HepG2 (cell line): Measurements from ENCODE around the gene SLCO2B1. TPM values are rescaled to one million over a fixed set of nuclear protein-coding genes. Genes with fewer than 3 reads are reported as not detected.

Experiments
- ARHGAP35 ChIP-seq: sonication (generic); formaldehyde crosslinking; IDR thresholded peaks from 2 replicates; pipeline ENCODE4 v1.9.0; 2022; ENCODE audit warnings: mild to moderate bottlenecking, inconsistent platforms, moderate library complexity, missing genetic modification reagents, borderline replicate concordance
- CC2D1A ChIP-seq: sonication (generic); formaldehyde crosslinking; IDR thresholded peaks from 2 replicates; pipeline ENCODE4 v1.8.1; 2023; ENCODE audit warnings: mild to moderate bottlenecking, missing genetic modification reagents
- EED ChIP-seq: sonication (generic); formaldehyde crosslinking; IDR thresholded peaks from 2 replicates; pipeline ENCODE4 v1.5.0; 2020; ENCODE audit warnings: mild to moderate bottlenecking, missing genetic modification reagents
- FOXK1 ChIP-seq: sonication (generic); formaldehyde crosslinking; IDR thresholded peaks from 2 replicates; pipeline ENCODE4 v1.4.0; 2020; ENCODE audit warnings: low read depth, missing genetic modification reagents, borderline replicate concordance
- HDAC1 ChIP-seq: sonication (generic); formaldehyde crosslinking; IDR thresholded peaks from 2 replicates; pipeline ENCODE4 v1.5.1; 2020; ENCODE audit warnings: mild to moderate bottlenecking, missing genetic modification reagents
- HHEX ChIP-seq: IDR thresholded peaks from 2 replicates; pipeline ENCODE4 v1.6.1; 2016; ENCODE audit warnings: control low read depth
- HNRNPL ChIP-seq: fragments of 200-400 bp; formaldehyde crosslinking; IDR thresholded peaks from 2 replicates; pipeline ENCODE4 v1.6.1; 2017; ENCODE audit warnings: mild to moderate bottlenecking, low read depth, low read length
- KLF9 ChIP-seq: IDR thresholded peaks from 2 replicates; pipeline ENCODE4 v1.6.1; 2016; ENCODE audit warnings: low read depth
- SIN3A ChIP-seq: IDR thresholded peaks from 2 replicates; pipeline ENCODE4 v1.6.1; 2011; ENCODE audit warnings: low read depth, mild to moderate bottlenecking, control low read depth, low read length, borderline replicate concordance
- SIX4 ChIP-seq: sonication (generic); formaldehyde crosslinking; IDR thresholded peaks from 2 replicates; pipeline ENCODE4 v1.4.0; 2020; ENCODE audit warnings: missing genetic modification reagents
- SUZ12 ChIP-seq: fragments of 150-350 bp; IDR thresholded peaks from 2 replicates; pipeline ENCODE4 v1.6.1; 2014; ENCODE audit warnings: low read depth, low read length
- TGIF2 ChIP-seq: IDR thresholded peaks from 2 replicates; pipeline ENCODE4 v1.6.1; 2016; ENCODE audit warnings: control low read depth, missing compliant biosample characterization
- ZNF589 ChIP-seq: sonication (generic); formaldehyde crosslinking; conservative IDR thresholded peaks from 2 replicates; pipeline ENCODE4 v1.8.0; 2022; ENCODE audit warnings: mild to moderate bottlenecking, moderate library complexity, missing genetic modification reagents
- ZNF629 ChIP-seq: sonication (generic); formaldehyde crosslinking; conservative IDR thresholded peaks from 2 replicates; pipeline ENCODE4 v1.5.0; 2020; ENCODE audit warnings: missing genetic modification reagents
- ZNF773 ChIP-seq: sonication (generic); formaldehyde crosslinking; IDR thresholded peaks from 2 replicates; pipeline ENCODE4 v1.4.0; 2020; ENCODE audit warnings: missing genetic modification reagents, borderline replicate concordance
- ZNF816 ChIP-seq: sonication (generic); formaldehyde crosslinking; IDR thresholded peaks from 2 replicates; pipeline ENCODE4 v1.8.0; 2022; ENCODE audit warnings: missing genetic modification reagents, mild to moderate bottlenecking, borderline replicate concordance
- ZNF883 ChIP-seq: sonication (generic); formaldehyde crosslinking; IDR thresholded peaks from 2 replicates; pipeline ENCODE4 v1.5.1; 2020; ENCODE audit warnings: mild to moderate bottlenecking, missing genetic modification reagents; ENCODE audit errors: not compliant biosample characterization
- polyA plus RNA-seq, 8 experiments: library from polyadenylated mRNA; depleted of rRNA in 3 of 8; stranded (reverse) in 7 of 8; unstranded in 1 of 8; fragments of >200 nt; fragmentation: Illumina TruSeq in 4 of 8; extraction: Trizol in 4 of 8; gene quantifications; 2 replicates each; pipeline versions ENCODE4 v1.2.1 to v1.2.3, GENCODE V29; 2011 to 2016; ENCODE audit warnings: low read depth in 4 of 8, missing spikeins in 1 of 8, mixed read lengths in 1 of 8; ENCODE audit not compliant: insufficient read depth in 1 of 8
- total RNA-seq, 5 experiments: library from RNA; depleted of rRNA; stranded (reverse); fragments of >200 nt; fragmentation: Illumina TruSeq; extraction: Trizol; gene quantifications; 2 replicates each; pipeline ENCODE4 v1.2.3, GENCODE V29; 2016; ENCODE audit warnings: low read depth in 1 of 5
- TF ChIP-seq, protein P1 (sequence below): sonication (generic); formaldehyde crosslinking; IDR thresholded peaks from 2 replicates; pipeline ENCODE4 v1.4.0; 2020; ENCODE audit warnings: mild to moderate bottlenecking, missing genetic modification reagents
- TF ChIP-seq, protein P2 (sequence below): sonication (generic); formaldehyde crosslinking; conservative IDR thresholded peaks from 2 replicates; pipeline ENCODE4 v1.4.0; 2020; ENCODE audit warnings: missing genetic modification reagents
- TF ChIP-seq, protein P3 (sequence below): sonication (generic); formaldehyde crosslinking; conservative IDR thresholded peaks from 2 replicates; pipeline ENCODE4 v1.4.0; 2020; ENCODE audit warnings: missing genetic modification reagents
- TF ChIP-seq, protein P4 (sequence below): sonication (generic); formaldehyde crosslinking; conservative IDR thresholded peaks from 2 replicates; pipeline ENCODE4 v1.4.0; 2020; ENCODE audit warnings: missing genetic modification reagents
- TF ChIP-seq, protein P5 (sequence below): IDR thresholded peaks from 2 replicates; pipeline ENCODE4 v1.6.1; 2018; ENCODE audit warnings: missing genetic modification reagents, mild to moderate bottlenecking, missing compliant biosample characterization

The SLCO2B1 gene
- total and polyA plus RNA-seq, 2 of the 13 experiments (the other 11 are each of a cell fraction or from before 2014, with no cell fraction given): 15.3 to 19.8 TPM

DNA sequence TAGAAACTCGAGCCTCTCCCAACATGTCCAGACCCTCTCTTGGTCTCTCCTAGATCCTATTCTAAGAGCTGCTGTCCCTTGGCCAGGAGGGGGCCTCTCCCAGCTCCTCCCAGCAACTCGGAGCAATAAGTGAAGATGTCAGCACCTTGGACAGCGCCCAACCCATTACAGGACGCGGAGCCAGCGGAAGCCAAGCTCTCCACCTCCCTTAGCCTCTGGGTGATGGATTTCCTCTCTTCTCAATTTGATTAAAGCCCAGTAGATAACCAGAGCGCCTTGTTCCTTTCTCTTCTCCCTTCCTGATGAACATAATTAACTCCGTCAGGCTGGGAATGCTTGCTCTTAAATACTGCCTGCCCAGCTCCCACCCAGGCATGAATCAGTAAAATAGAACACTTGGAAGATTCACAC, 63.5 kb downstream of the SLCO2B1 start (continued):
- peak; percentile 89; the same call in 1 of the 2 replicates for TF ChIP-seq CC2D1A (CRISPR knock-in tag)
- TF ChIP-seq EED (CRISPR knock-in tag): no peak
- TF ChIP-seq ARHGAP35 (CRISPR knock-in tag): peak; percentile 86; the same call in 1 of the 2 replicates
- TF ChIP-seq, protein P1, sequence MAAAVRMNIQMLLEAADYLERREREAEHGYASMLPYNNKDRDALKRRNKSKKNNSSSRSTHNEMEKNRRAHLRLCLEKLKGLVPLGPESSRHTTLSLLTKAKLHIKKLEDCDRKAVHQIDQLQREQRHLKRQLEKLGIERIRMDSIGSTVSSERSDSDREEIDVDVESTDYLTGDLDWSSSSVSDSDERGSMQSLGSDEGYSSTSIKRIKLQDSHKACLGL: peak; percentile 45; the same call in 1 of the 2 replicates
- TF ChIP-seq ZNF816: peak; percentile 59; the same call in 1 of the 2 replicates
- TF ChIP-seq SIN3A: no peak
- peak; percentile 96 for TF ChIP-seq KLF9 (CRISPR knock-in tag)
- peak; percentile 97 for TF ChIP-seq TGIF2
- TF ChIP-seq ZNF629 (CRISPR knock-in tag): peak; percentile 44; the same call in 1 of the 2 replicates
- peak; percentile 92 for TF ChIP-seq ZNF883
- TF ChIP-seq, protein P2, sequence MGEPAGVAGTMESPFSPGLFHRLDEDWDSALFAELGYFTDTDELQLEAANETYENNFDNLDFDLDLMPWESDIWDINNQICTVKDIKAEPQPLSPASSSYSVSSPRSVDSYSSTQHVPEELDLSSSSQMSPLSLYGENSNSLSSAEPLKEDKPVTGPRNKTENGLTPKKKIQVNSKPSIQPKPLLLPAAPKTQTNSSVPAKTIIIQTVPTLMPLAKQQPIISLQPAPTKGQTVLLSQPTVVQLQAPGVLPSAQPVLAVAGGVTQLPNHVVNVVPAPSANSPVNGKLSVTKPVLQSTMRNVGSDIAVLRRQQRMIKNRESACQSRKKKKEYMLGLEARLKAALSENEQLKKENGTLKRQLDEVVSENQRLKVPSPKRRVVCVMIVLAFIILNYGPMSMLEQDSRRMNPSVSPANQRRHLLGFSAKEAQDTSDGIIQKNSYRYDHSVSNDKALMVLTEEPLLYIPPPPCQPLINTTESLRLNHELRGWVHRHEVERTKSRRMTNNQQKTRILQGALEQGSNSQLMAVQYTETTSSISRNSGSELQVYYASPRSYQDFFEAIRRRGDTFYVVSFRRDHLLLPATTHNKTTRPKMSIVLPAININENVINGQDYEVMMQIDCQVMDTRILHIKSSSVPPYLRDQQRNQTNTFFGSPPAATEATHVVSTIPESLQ (CRISPR knock-in tag): peak; percentile 99
- no peak for TF ChIP-seq SUZ12
- TF ChIP-seq, protein P3, sequence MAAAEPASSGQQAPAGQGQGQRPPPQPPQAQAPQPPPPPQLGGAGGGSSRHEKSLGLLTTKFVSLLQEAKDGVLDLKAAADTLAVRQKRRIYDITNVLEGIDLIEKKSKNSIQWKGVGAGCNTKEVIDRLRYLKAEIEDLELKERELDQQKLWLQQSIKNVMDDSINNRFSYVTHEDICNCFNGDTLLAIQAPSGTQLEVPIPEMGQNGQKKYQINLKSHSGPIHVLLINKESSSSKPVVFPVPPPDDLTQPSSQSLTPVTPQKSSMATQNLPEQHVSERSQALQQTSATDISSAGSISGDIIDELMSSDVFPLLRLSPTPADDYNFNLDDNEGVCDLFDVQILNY (CRISPR knock-in tag): peak; percentile 83
- TF ChIP-seq FOXK1: peak; percentile 81; the same call in 1 of the 2 replicates
- no peak for TF ChIP-seq HNRNPL
- no peak for TF ChIP-seq HDAC1 (CRISPR knock-in tag)
- TF ChIP-seq, protein P4, sequence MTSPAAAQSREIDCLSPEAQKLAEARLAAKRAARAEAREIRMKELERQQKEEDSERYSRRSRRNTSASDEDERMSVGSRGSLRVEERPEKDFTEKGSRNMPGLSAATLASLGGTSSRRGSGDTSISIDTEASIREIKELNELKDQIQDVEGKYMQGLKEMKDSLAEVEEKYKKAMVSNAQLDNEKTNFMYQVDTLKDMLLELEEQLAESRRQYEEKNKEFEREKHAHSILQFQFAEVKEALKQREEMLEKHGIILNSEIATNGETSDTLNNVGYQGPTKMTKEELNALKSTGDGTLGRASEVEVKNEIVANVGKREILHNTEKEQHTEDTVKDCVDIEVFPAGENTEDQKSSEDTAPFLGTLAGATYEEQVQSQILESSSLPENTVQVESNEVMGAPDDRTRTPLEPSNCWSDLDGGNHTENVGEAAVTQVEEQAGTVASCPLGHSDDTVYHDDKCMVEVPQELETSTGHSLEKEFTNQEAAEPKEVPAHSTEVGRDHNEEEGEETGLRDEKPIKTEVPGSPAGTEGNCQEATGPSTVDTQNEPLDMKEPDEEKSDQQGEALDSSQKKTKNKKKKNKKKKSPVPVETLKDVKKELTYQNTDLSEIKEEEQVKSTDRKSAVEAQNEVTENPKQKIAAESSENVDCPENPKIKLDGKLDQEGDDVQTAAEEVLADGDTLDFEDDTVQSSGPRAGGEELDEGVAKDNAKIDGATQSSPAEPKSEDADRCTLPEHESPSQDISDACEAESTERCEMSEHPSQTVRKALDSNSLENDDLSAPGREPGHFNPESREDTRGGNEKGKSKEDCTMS (CRISPR knock-in tag): peak; percentile 95; the same call in 1 of the 2 replicates
- TF ChIP-seq ZNF773: peak; percentile 97
- 0 out of 2 replicates have a peak, but pooled peaks have one; percentile 19 for TF ChIP-seq HHEX (CRISPR knock-in tag)
- TF ChIP-seq, protein P5, sequence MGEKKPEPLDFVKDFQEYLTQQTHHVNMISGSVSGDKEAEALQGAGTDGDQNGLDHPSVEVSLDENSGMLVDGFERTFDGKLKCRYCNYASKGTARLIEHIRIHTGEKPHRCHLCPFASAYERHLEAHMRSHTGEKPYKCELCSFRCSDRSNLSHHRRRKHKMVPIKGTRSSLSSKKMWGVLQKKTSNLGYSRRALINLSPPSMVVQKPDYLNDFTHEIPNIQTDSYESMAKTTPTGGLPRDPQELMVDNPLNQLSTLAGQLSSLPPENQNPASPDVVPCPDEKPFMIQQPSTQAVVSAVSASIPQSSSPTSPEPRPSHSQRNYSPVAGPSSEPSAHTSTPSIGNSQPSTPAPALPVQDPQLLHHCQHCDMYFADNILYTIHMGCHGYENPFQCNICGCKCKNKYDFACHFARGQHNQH (CRISPR knock-in tag): peak; percentile 92
- peak; percentile 80 for TF ChIP-seq SIX4 (CRISPR knock-in tag)
- peak; percentile 85 for TF ChIP-seq ZNF589 (CRISPR knock-in tag)
